H9 (cell line): Measurements from ENCODE around the gene TTF2. TPM values are rescaled to one million over a fixed set of nuclear protein-coding genes. Genes with fewer than 3 reads are reported as not detected.
A peak's percentile ranks its signal among the peaks of the same experiment; 100 is the strongest.

Experiments used
- DNase-seq: peaks from one replicate; pipeline ENCODE4 v3.0.0-alpha.2; 2017
- H2AFZ ChIP-seq: one replicate; pipeline ENCODE4 v1.6.1; 2013; ENCODE audit warnings: mild to moderate bottlenecking, low read length, control low read depth, moderate library complexity
- H2AK5ac ChIP-seq: 2 replicates; pipeline ENCODE4 v1.6.1; 2013; ENCODE audit warnings: low read length, control low read depth, mixed read lengths; ENCODE audit not compliant: insufficient read length
- H2BK120ac ChIP-seq: one replicate; pipeline ENCODE4 v1.6.1; 2013; ENCODE audit warnings: low read depth, mild to moderate bottlenecking, low read length, control low read depth, inconsistent platforms; ENCODE audit not compliant: poor library complexity, severe bottlenecking
- H2BK12ac ChIP-seq: 2 replicates; pipeline ENCODE4 v1.6.1; 2013; ENCODE audit warnings: low read length, control low read depth, mixed read lengths, low read depth; ENCODE audit not compliant: insufficient read length
- H2BK15ac ChIP-seq: 2 replicates; pipeline ENCODE4 v1.6.1; 2013; ENCODE audit warnings: low read depth, low read length, control low read depth
- H2BK20ac ChIP-seq: one replicate; pipeline ENCODE4 v1.6.1; 2013; ENCODE audit warnings: low read depth, mild to moderate bottlenecking, low read length, control low read depth, inconsistent platforms; ENCODE audit not compliant: poor library complexity, severe bottlenecking
- H2BK5ac ChIP-seq: 2 replicates; pipeline ENCODE4 v1.6.1; 2013; ENCODE audit warnings: low read length, control low read depth, mixed read lengths; ENCODE audit not compliant: insufficient read length
- H3K14ac ChIP-seq: 2 replicates; pipeline ENCODE4 v1.6.1; 2013; ENCODE audit warnings: low read length, control low read depth; ENCODE audit not compliant: insufficient read depth
- H3K18ac ChIP-seq: 2 replicates; pipeline ENCODE4 v1.6.1; 2013; ENCODE audit warnings: low read depth, mild to moderate bottlenecking, mixed read lengths, low read length, control low read depth; ENCODE audit not compliant: insufficient read length
- H3K23ac ChIP-seq: 2 replicates; pipeline ENCODE4 v1.6.1; 2013; ENCODE audit warnings: low read length, control low read depth, mixed read lengths, low read depth; ENCODE audit not compliant: insufficient read length
- H3K23me2 ChIP-seq: 2 replicates; pipeline ENCODE4 v1.6.1; 2013; ENCODE audit warnings: low read depth, mild to moderate bottlenecking, mixed read lengths, low read length, control low read depth; ENCODE audit not compliant: insufficient read length, poor library complexity, severe bottlenecking
- H3K27ac ChIP-seq: 2 replicates; pipeline ENCODE4 v1.5.1; 2013; ENCODE audit warnings: low read length, control low read depth, mixed read lengths, low read depth; ENCODE audit not compliant: insufficient read length
- H3K27me3 ChIP-seq: 2 replicates; pipeline ENCODE4 v1.6.1; 2013; ENCODE audit warnings: low read length, control low read depth, inconsistent platforms; ENCODE audit not compliant: insufficient read depth
- H3K4ac ChIP-seq: 2 replicates; pipeline ENCODE4 v1.6.1; 2013; ENCODE audit warnings: low read depth, mild to moderate bottlenecking, control low read depth, inconsistent platforms, low read length, moderate library complexity
- H3K4me1 ChIP-seq: 2 replicates; pipeline ENCODE4 v1.6.1; 2013; ENCODE audit warnings: low read length, control low read depth, inconsistent platforms; ENCODE audit not compliant: insufficient read depth
- H3K4me2 ChIP-seq: 2 replicates; pipeline ENCODE4 v1.6.1; 2013; ENCODE audit warnings: low read length, control low read depth, mixed read lengths; ENCODE audit not compliant: insufficient read length, insufficient read depth
- H3K56ac ChIP-seq: 2 replicates; pipeline ENCODE4 v1.6.1; 2013; ENCODE audit warnings: low read depth, mild to moderate bottlenecking, mixed read lengths, low read length, control low read depth; ENCODE audit not compliant: insufficient read length
- H3K79me1 ChIP-seq: 2 replicates; pipeline ENCODE4 v1.6.1; 2013; ENCODE audit warnings: low read depth, mild to moderate bottlenecking, moderate library complexity, low read length, control low read depth, inconsistent platforms; ENCODE audit not compliant: insufficient read depth, poor library complexity, severe bottlenecking
- H3K79me2 ChIP-seq: 2 replicates; pipeline ENCODE4 v1.6.1; 2013; ENCODE audit warnings: low read length, control low read depth, inconsistent platforms; ENCODE audit not compliant: insufficient read depth
- H3K9ac ChIP-seq: 2 replicates; pipeline ENCODE4 v1.6.1; 2013; ENCODE audit warnings: low read length, control low read depth, mixed read lengths; ENCODE audit not compliant: insufficient read length; ENCODE audit errors: extremely low read depth
- H3K9me3 ChIP-seq: one replicate; pipeline ENCODE4 v1.6.1; 2013; ENCODE audit warnings: low read depth, low read length, inconsistent platforms; ENCODE audit not compliant: control insufficient read depth
- H3T11ph ChIP-seq: one replicate; pipeline ENCODE4 v1.6.1; 2013; ENCODE audit warnings: mild to moderate bottlenecking, low read length, control low read depth, inconsistent platforms
- H4K20me1 ChIP-seq: one replicate; pipeline ENCODE4 v1.6.1; 2013; ENCODE audit not compliant: control insufficient read depth, insufficient read length, insufficient read depth
- H4K5ac ChIP-seq: 2 replicates; pipeline ENCODE4 v1.6.1; 2013; ENCODE audit warnings: low read depth, mild to moderate bottlenecking, mixed read lengths, low read length, control low read depth; ENCODE audit not compliant: insufficient read length
- H4K8ac ChIP-seq: replicated peaks from 2 replicates; pipeline ENCODE4 v1.6.1; 2013; ENCODE audit warnings: low read length, control low read depth, mixed read lengths, low read depth; ENCODE audit not compliant: insufficient read length
- H4K91ac ChIP-seq: 2 replicates; pipeline ENCODE4 v1.6.1; 2013; ENCODE audit warnings: low read depth, mild to moderate bottlenecking, moderate library complexity, mixed read lengths, low read length, control low read depth; ENCODE audit not compliant: insufficient read length
- H3K27ac Mint-ChIP-seq, 3 experiments: 2 replicates in 2 of 3; 3 replicates in 1 of 3; pipeline ENCODE4 v1.8.0; 2020 to 2021; ENCODE audit warnings: mixed read lengths in 3 of 3, mild to moderate bottlenecking in 1 of 3, moderate library complexity in 1 of 3
- H3K27me3 Mint-ChIP-seq: 2 replicates; pipeline ENCODE4 v1.8.0; 2021; ENCODE audit warnings: low read depth, mild to moderate bottlenecking, moderate library complexity, mixed read lengths
- H3K36me3 Mint-ChIP-seq, 3 experiments: 2 replicates in 2 of 3; 3 replicates in 1 of 3; pipeline ENCODE4 v1.8.0; 2020 to 2021; ENCODE audit warnings: low read depth in 3 of 3, mixed read lengths in 3 of 3; ENCODE audit not compliant: insufficient read depth in 1 of 3
- H3K4me1 Mint-ChIP-seq, 2 experiments: 2 replicates each; pipeline ENCODE4 v1.8.0; 2020; ENCODE audit warnings: mixed read lengths in 2 of 2
- H3K4me3 Mint-ChIP-seq, 2 experiments: 2 replicates in 1 of 2; 3 replicates in 1 of 2; pipeline ENCODE4 v1.8.0; 2020 to 2021; ENCODE audit warnings: mild to moderate bottlenecking in 2 of 2, mixed read lengths in 2 of 2, moderate library complexity in 1 of 2
- H3K9me3 Mint-ChIP-seq, 2 experiments: 2 replicates in 1 of 2; 3 replicates in 1 of 2; pipeline ENCODE4 v1.8.0; 2020; ENCODE audit warnings: mild to moderate bottlenecking in 2 of 2, mixed read lengths in 2 of 2, moderate library complexity in 1 of 2
- CTCF ChIP-seq: fragments of 200-600 bp; sonication (generic); conservative IDR thresholded peaks from 3 replicates; pipeline ENCODE4 v1.8.0; 2021; ENCODE audit warnings: antibody characterized with exemption, mild to moderate bottlenecking
- WGBS: extraction: QIAGEN DNeasy Blood & Tissue Kit; methylation state at CpG from one replicate; pipeline ENCODE4 v1.1.7; 2013; ENCODE audit warnings: missing lambda C conversion rate, low lambda C conversion rate, mixed read lengths; ENCODE audit not compliant: insufficient read length; ENCODE audit errors: extremely low coverage; 5-methylcytosine and 5-hydroxymethylcytosine counted together
- total RNA-seq: library from RNA; stranded (reverse); gene quantifications from 2 replicates; pipeline ENCODE4 v1.2.1, GENCODE V29; 2021

The TTF2 gene
- total RNA-seq, 1 experiment from 2014 or later, result 86.4 TPM

DNA sequence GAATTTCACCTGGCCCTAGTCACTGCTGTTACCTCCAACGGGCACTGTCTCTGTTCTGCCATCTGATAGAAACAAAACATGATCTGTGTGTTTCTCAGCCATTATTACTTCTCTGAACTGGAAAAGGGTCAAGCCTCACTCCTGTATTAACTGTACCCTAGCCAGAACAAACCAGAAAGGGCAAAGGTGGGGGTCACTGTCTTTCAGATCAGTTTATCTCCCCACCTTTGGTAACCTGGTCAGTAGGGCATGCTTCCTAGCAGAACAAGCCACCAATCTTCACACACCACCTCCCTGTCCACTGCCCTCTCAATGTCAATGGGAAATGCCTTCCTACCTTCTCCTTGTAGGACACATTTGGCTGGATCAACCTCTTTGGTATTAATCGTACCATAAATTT is 57.6 kb downstream of the TTF2 start:
- H3K4me3 Mint-ChIP-seq, result no peak overlapping the region
- H3K27me3 Mint-ChIP-seq, result no peaks in the 10 kb centered on the region; the same call in 1 of the 2 replicates
- Histone ChIP-seq H3K14ac (no peak overlapping the region), H4K8ac (no peak overlapping the region), H2BK120ac (no peak overlapping the region), H4K20me1 (no peaks in the 10 kb centered on the region), H3K27me3 (no peaks in the 10 kb centered on the region), H2AFZ (no peak overlapping the region), H3K23ac (no peak overlapping the region), H4K5ac (no peak overlapping the region), H3K56ac (no peak overlapping the region), H4K91ac (no peak overlapping the region), H3K4me1 (no peaks in the 10 kb centered on the region), H3K79me2 (no peaks in the 10 kb centered on the region), H3K9me3 (no peaks in the 10 kb centered on the region), H2AK5ac (no peak overlapping the region), H3K9ac (no peak overlapping the region), H3T11ph (no peak overlapping the region), H3K18ac (no peak overlapping the region), H3K4me2 (no peak overlapping the region), H3K27ac (no peak overlapping the region), H3K79me1 (no peaks in the 10 kb centered on the region), H2BK5ac (no peak overlapping the region), H3K4ac (no peak overlapping the region), H2BK12ac (no peak overlapping the region), H2BK20ac (no peak overlapping the region), H3K23me2 (peaks cover 8% of the 10 kb centered on the region), H2BK15ac (no peak overlapping the region)
- H3K9me3 Mint-ChIP-seq, result peaks cover 0 to under 1% of the 10 kb centered on the region in 2 experiments; a peak in 1 of 5 replicates
- H3K4me1 Mint-ChIP-seq, result peaks cover 18 to 19% of the 10 kb centered on the region in 2 experiments
- no peak for TF ChIP-seq CTCF
- no peak for DNase-seq
- WGBS, result no CpG with 5 or more reads among the region's 2 CpGs
- H3K27ac Mint-ChIP-seq, result peak overlapping the region in 1 of 3 experiments; percentile 50; a peak in 1 of 7 replicates
- H3K36me3 Mint-ChIP-seq, result peaks cover 16 to 44% (median 42%) of the 10 kb centered on the region in 3 experiments; a peak in 6 of 7 replicates
